Heart left ventricle (tissue), 13 donors: ENCODE results near the gene PDZD7.

ENCODE experiments used
- CTCF ChIP-seq, 12 donors: fragments of 200-600 bp; sonication (generic) in 4 of 12; IDR thresholded peaks; one replicate each; pipeline versions ENCODE4 v1.5.0 to v1.8.0; 2018 to 2022; ENCODE audit warnings: antibody characterized with exemption in 12 of 12, mild to moderate bottlenecking in 5 of 12
- POLR2A ChIP-seq, 2 donors: fragments of 450-650 bp; IDR thresholded peaks; one replicate each; pipeline ENCODE4 v1.6.1; 2017; ENCODE audit warnings: antibody characterized with exemption in 2 of 2, mild to moderate bottlenecking in 2 of 2, moderate library complexity in 2 of 2
- donor health status: ischemic (EF 13 %, LVEDD 7.1; RV severe dilation, severe dysfunction).
- donor health status: DM: no; HTN: yes; CAD: no.
- donor health status: DM: no; HTN: no; CAD: no.
- donor health status: ischemic (EF 25% LVEDD 6.9; RV normal size, moderate dysfunction).
- donor health status: ischemic (EF 25% LVEDD 5.7; RV mildly dilated, moderate dysfunction).
- donor health status: ischemic (EF 35%, LVEDD 5.7; RV mildly dilated, moderate dysfunction).
- donor health status: nonischemic (EF 11% LVEDD 7.7; RV severe dilation, severe dysfunction).
- donor health status: DM: yes; HTN: yes; CAD: no.
- donor health status: PGD.
- donor health status: ischemic (EF 29% LVEDD 5.4; RV normal size, mild dysfunction).
- donor health status: nonischemic (EF 23%, LVEDD 6.1; RV moderate dilation, normal function).

- TF ChIP-seq CTCF (IDR thresholded peaks at IDR 0.05) (no peak), POLR2A (IDR thresholded peaks at IDR 0.05) (no peak)
Measured at GRCh38 chr10:100965820-100966219, 65.1 kb downstream of the PDZD7 start.
